ENCODE results near the gene RNF214. TPM values are rescaled to one million over a fixed set of nuclear protein-coding genes. Genes with fewer than 3 reads are reported as not detected.

The RNF214 gene
- total RNA-seq, 2 experiments from 2014 or later, result 18.5 to 20.5 TPM

DNA sequence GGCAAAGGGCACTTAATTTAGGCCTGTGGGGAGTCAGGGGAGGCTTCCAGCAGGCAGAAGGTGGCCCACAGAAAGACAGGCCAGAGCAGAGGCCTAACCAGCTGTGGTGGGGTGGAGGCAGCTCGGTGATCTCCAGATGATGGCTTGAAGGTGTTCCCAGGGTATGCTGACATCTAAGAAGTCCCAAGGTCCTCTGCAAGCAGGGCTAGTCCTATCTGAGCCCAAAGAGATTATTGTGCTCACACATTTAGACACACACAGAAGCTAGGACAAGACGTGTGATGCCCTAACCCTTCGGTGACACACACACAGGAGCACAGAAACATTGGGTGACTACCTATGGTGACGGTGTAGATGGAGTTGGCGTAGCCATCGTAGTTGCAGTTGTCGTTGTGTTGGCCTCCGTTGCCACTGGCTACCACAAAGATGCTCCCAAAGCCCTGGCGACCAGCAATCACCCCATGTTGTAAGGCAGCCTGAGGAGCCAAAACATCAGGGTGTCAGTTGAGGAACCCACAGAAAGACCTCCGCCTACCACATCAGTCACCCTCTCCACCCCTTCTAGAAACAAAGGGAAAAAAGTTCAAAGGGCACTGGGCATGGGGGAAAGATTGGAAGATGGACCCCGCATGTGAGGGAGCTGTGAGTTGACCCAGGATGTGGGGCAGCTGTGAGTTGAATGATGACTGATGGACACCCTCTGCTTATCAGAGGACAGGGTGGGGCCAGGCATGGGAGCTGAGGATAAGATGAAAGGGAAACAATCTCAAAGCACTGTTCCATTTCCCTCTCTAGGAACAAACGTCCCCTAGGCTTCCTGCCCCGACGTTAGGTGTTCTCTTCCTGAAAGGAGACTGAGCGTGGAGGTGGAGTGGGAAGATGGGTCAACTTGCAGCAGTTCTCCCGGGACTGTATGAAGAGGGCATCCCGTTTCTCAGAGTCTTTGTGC lies 8.5 kb upstream of the RNF214 start:
- DNase-seq (no peak), ATAC-seq (no peak)
- H3K36me3 Mint-ChIP-seq, result peaks cover 38% of the 10 kb centered on the region
- no peak overlapping the region for H3K4me3 Mint-ChIP-seq
- no peaks in the 10 kb centered on the region for H3K9me3 Mint-ChIP-seq (ENCODE audit: low read depth)
- H3K4me1 Mint-ChIP-seq, result peaks cover 10% of the 10 kb centered on the region
- CTCF ChIA-PET, result no interaction called here
- H3K27me3 Mint-ChIP-seq, result no peaks in the 10 kb centered on the region
- H3K27ac Mint-ChIP-seq, result no peak overlapping the region

DNA sequence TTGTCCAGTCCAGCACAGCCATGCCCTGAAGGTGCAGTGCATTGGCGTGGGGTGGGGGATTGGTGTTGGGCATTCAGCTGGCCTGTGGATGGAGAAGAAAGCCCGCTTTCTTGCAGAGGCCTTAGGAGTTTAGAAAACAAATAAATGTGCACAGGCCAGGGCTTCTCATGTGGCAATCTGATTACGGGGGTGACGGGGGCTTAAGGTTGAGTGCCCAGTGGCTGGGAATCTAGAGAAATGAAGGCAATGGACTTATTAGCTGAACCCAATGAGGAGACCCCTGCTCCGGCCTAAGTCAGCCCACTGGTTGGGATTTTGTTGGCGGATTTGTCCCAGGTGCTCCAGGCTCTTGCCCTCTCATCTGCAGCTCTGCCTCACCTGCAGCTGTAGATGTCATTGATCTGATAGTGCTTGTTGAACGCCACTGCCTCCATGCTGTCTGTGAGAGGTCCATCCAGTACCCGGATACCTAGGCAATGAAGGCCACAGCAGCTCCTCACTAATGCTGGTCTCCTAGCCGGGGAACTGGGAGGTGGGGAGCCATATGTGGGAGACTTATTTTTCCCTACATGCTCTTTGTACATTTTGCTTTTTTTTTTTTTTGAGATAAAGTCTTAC lies 6.8 kb upstream of the RNF214 start:
- CTCF ChIA-PET, result interaction anchor here (0.6 to 7.6 kb wide), 23 partner anchors 9 to 487 kb away, joined by 3 to 108 read pairs (median 4); partner anchors contain the start of genes APOA5, CEP164, SIDT2 and TAGLN
- ATAC-seq, result no peak

DNA sequence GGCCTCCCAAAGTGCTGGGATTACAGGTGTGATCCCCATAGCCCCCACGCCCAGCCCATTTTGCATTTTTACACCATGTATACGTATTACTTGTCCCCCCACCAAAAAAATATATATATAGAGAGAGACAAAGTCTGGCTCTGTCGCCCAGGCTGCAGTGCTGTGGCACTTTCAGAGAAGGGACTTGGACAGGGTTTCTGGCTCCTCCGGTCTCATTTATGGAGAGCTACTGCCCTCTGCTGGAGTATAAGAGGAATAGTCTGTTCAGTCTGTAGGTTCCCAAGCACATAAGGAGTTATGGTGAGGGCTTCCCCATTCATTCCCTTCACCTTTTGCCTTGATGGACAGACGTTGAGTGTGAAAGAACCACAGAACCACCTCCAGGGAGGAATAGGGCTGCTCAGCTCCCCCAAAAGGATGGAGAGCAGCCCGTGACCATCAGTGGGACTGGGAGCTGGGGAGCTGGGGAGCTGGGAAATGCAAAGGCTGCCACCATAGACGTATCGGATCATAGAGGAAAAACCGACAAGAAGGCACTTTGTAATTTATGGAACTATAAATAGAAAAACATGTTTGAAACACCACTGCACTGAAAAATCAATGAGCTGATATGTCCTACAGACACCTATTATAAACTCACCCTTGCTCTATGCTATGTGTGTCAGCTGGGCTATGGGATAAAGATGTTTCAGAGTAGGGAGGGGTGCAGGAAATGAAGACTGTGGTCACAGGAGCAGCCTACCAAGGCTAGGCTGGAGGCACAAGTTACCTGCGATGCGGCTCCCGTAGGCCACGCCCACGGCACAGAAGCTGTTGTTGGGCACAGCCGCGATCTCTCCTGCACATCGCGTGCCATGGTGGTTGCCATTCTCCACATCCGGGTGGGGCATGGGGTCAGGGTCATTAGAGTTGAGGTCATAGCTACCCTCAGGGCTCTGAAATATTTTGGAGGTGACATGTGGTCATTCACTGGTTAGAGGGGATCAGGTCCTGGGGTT lies 5.8 kb upstream of the RNF214 start:
- peaks cover 31% of the 10 kb centered on the region for H3K4me1 Mint-ChIP-seq
- ATAC-seq (peak; percentile 54), DNase-seq (peak; percentile 56)
- H3K9me3 Mint-ChIP-seq (ENCODE audit: low read depth), result no peaks in the 10 kb centered on the region
- no peaks in the 10 kb centered on the region for H3K27me3 Mint-ChIP-seq
- H3K4me3 Mint-ChIP-seq, result no peak overlapping the region
- CTCF ChIA-PET, result interaction anchor here (0.6 to 7.6 kb wide), 37 partner anchors 8 to 494 kb away, joined by 3 to 108 read pairs (median 3); partner anchors contain the start of genes APOA5, BACE1, CEP164 and SIDT2
- H3K36me3 Mint-ChIP-seq, result peaks cover 39% of the 10 kb centered on the region
- peak overlapping the region; percentile 7 for H3K27ac Mint-ChIP-seq

More for the DNA sequence above, 6.8 kb upstream of the RNF214 start:
- Mint-ChIP-seq H3K9me3 (ENCODE audit: low read depth) (no peaks in the 10 kb centered on the region), H3K4me3 (no peak overlapping the region), H3K36me3 (peaks cover 42% of the 10 kb centered on the region), H3K4me1 (peaks cover 24% of the 10 kb centered on the region), H3K27ac (no peak overlapping the region), H3K27me3 (no peaks in the 10 kb centered on the region)
- DNase-seq, result no peak

DNA sequence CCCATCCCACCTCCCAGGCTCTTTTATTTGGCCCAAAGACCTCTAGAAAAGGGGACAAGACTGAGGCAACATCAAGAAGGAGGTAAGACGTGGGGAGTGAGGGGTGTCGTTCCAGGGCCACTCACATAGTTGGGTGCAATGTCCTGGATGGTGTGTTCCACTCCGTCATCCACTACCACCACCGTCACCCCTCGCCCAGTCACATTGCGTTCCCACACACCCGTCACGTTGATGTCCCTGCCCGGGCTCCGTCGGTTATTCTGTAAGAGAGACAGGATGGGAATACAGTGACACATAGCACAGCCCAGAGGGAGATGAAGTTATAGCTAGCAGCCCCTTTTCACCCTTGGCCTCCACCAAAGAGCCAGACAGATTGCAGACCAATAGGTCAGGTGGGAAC lies 4.4 kb upstream of the RNF214 start:
- H3K9me3 Mint-ChIP-seq (ENCODE audit: low read depth), result no peaks in the 10 kb centered on the region
- CTCF ChIA-PET, result interaction anchor here (1.2 to 7.6 kb wide), 6 partner anchors 12 to 374 kb away, joined by 4 to 108 read pairs (median 6); partner anchors contain the start of genes CEP164 and SIDT2
- ATAC-seq (no peak), DNase-seq (no peak)
- no peaks in the 10 kb centered on the region for H3K27me3 Mint-ChIP-seq
- H3K4me1 Mint-ChIP-seq, result peaks cover 33% of the 10 kb centered on the region
- H3K36me3 Mint-ChIP-seq, result peaks cover 34% of the 10 kb centered on the region
- no peak overlapping the region for H3K4me3 Mint-ChIP-seq
- H3K27ac Mint-ChIP-seq, result no peak overlapping the region

DNA sequence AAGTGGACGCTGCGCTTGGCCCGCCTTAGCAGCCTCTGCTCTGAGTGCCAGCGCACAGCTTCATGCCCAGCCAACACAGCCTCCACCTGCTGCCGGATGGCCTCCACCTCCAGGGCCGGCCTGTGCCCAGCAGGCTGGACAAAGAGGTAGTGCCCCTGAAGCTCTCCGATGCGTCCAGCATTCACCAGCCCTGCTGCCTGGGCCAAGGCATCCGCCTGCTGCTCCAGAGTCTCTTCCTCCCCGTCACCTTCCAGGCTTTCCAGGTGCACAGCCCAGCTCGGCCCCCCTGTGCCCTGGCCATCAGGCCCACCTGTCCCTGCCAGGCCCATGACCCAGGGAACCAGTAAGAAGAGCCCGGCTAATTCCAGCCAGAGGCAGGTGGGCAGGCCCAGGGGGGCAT lies 3.1 kb upstream of the RNF214 start:
- Mint-ChIP-seq H3K27me3 (no peaks in the 10 kb centered on the region), H3K4me1 (peaks cover 46% of the 10 kb centered on the region), H3K27ac (peak overlapping the region; percentile 95), H3K4me3 (no peak overlapping the region), H3K9me3 (ENCODE audit: low read depth) (no peaks in the 10 kb centered on the region), H3K36me3 (peaks cover 28% of the 10 kb centered on the region)
- ATAC-seq, result no peak
- CTCF ChIA-PET, result interaction anchor here (1.0 to 7.6 kb wide), 10 partner anchors 18 to 442 kb away, joined by 3 to 108 read pairs (median 5); partner anchors contain the start of genes PAFAH1B2, SIDT2, SIK3 and ZPR1
- no peak for DNase-seq

DNA sequence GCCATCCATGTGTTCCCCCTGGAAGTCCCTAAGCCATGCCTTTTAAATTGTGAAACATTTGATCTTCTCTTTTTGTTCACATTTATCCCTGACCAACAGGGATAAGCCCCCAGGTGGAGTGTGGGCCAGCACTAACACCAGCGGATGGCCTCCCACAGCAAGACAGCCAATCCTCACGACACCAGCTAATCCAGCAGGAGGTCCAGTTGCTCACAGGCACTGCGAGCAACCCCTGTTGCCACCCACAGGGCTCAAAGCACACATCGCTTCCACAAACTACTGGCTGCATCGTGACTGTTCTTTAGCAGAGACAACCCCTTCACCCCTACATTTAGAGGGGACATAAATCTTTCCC lies 2.6 kb upstream of the RNF214 start:
- no peaks in the 10 kb centered on the region for H3K27me3 Mint-ChIP-seq
- H3K4me3 Mint-ChIP-seq, result peak overlapping the region; percentile 92
- H3K4me1 Mint-ChIP-seq, result peaks cover 46% of the 10 kb centered on the region
- DNase-seq (no peak), ATAC-seq (no peak)
- CTCF ChIA-PET, result interaction anchor here (1.0 to 7.6 kb wide), 14 partner anchors 9 to 443 kb away, joined by 3 to 108 read pairs (median 4); partner anchors contain the start of genes CEP164, PAFAH1B2, SIDT2 and SIK3
- H3K9me3 Mint-ChIP-seq (ENCODE audit: low read depth), result no peaks in the 10 kb centered on the region
- peak overlapping the region; percentile 95 for H3K27ac Mint-ChIP-seq
- peaks cover 28% of the 10 kb centered on the region for H3K36me3 Mint-ChIP-seq

DNA sequence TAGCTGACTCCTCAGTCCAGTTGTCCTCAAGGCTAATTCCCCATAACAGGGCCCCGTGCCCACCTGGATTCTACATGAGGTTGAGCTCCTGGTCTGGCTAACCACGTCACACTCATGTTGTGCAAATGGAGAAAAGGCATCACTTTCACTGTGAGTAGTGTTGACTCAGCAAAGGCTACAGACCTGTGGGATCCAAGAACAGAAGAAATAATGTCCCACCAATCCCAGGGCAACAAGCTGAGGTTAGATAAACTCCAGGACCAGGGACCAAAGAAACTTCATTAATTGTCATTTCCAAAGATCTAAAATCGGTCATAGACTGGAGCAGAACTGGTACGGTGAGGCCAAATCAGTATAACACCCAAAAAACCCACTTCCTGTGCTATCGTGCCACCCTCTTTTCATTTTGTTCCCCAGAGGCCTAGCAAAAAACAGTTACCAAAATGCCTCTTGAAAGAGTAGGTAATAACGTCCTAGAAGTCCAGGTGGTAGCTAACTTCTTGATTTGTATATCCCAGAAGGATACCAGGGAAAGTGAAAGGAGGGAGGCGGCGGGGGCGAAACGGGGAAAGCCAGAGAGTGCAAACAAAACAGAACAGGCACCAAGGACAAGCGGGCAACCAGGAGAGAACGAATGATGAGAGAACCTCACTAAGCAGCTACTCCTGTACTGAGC lies 2.0 kb upstream of the RNF214 start:
- Mint-ChIP-seq H3K9me3 (ENCODE audit: low read depth) (no peaks in the 10 kb centered on the region), H3K4me1 (peaks cover 46% of the 10 kb centered on the region), H3K4me3 (peak overlapping the region; percentile 92), H3K27ac (peak overlapping the region; percentile 95), H3K36me3 (peaks cover 25% of the 10 kb centered on the region), H3K27me3 (no peaks in the 10 kb centered on the region)
- ATAC-seq, result peak; percentile 38
- peak; percentile 81 for DNase-seq
- CTCF ChIA-PET, result interaction anchor here (0.6 to 7.6 kb wide), 18 partner anchors 10 to 443 kb away, joined by 3 to 108 read pairs (median 4); partner anchors contain the start of genes CEP164, PAFAH1B2, SIDT2 and SIK3

DNA sequence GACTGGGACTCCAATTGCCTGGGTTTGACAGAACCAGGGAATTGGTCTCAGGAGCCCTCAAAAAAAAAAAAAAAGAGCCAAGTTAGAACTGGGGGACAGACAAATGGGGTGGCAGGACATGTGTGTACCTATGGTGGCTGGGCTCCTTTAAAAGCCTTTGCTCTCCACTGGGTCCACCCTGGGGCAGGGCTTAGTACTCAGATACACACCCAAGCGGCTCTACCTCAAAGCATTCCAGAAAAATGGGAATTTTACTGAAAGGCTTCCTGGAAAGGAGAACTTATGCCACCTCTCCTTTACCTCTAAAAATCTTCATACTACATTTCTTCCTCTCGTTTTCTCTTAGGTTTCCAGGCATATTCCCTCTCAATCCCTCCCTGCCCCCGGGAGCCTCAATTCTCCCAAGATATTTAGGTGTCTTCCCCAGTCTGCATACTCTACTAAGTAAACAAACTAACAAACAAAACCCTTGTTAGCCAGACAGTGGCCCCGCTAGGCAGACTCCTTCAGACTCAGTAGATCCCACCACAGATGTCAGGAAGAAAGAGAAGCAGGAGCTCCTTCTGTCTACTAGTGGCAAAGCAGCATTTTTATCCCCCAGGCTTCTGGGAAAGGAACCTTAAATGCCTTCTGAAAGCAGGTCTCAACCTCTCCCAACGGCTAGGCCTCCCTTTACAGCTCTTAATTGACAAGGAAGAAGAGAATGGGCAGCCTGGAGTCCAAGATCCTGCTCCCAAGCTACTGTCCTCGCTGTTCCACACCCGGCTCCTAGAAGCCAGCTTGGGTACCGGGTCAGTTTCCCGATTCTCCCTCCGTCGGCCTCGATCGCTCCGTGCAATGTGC lies 1.3 kb upstream of the RNF214 start:
- no peaks in the 10 kb centered on the region for H3K27me3 Mint-ChIP-seq
- peak overlapping the region; percentile 92 for H3K4me3 Mint-ChIP-seq
- ATAC-seq (peak; percentile 3), DNase-seq (no peak)
- H3K4me1 Mint-ChIP-seq, result peaks cover 46% of the 10 kb centered on the region
- H3K27ac Mint-ChIP-seq, result peak overlapping the region; percentile 95
- CTCF ChIA-PET, result interaction anchor here (0.7 to 7.6 kb wide), 21 partner anchors 9 to 586 kb away, joined by 3 to 108 read pairs (median 4); partner anchors contain the start of genes CEP164, PAFAH1B2, SIDT2 and ZPR1
- peaks cover 22% of the 10 kb centered on the region for H3K36me3 Mint-ChIP-seq
- no peaks in the 10 kb centered on the region for H3K9me3 Mint-ChIP-seq (ENCODE audit: low read depth)

DNA sequence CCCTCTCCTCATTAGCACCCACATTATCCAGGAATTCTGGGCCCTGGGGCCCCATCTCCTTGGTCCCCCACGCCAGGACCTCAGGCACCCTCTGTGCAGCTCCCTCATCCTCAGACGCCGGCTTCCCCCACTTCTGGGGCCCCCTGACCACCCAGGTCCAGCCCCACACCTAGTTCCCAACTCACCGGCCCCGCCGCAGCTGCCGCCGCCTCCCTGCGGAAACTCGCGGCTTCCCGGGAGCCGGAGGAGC lies 704 bp upstream of the RNF214 start, which contains the start of gene PCSK7:
Gene PCSK7 (minus strand): TSS at position 232 of the 250 bp plus-strand sequence. CDS start 2,229 bp downstream, outside the sequence.
- Mint-ChIP-seq H3K27ac (peak within 1 kb of the TSS; percentile 99), H3K4me1 (peaks cover 43% of the 10 kb centered on the region), H3K9me3 (ENCODE audit: low read depth) (no peaks in the 10 kb centered on the region), H3K4me3 (peak within 1 kb of the TSS; percentile 92), H3K36me3 (peaks cover 19% of the 10 kb centered on the region), H3K27me3 (no peaks in the 10 kb centered on the region)
- CTCF ChIA-PET, result interaction anchor here (0.7 to 7.6 kb wide), 14 partner anchors 9 to 585 kb away, joined by 3 to 108 read pairs (median 5); partner anchors contain the start of genes CEP164, PAFAH1B2, SIDT2 and ZPR1
- DNase-seq, result peak; percentile 80
- ATAC-seq, result no peak

DNA sequence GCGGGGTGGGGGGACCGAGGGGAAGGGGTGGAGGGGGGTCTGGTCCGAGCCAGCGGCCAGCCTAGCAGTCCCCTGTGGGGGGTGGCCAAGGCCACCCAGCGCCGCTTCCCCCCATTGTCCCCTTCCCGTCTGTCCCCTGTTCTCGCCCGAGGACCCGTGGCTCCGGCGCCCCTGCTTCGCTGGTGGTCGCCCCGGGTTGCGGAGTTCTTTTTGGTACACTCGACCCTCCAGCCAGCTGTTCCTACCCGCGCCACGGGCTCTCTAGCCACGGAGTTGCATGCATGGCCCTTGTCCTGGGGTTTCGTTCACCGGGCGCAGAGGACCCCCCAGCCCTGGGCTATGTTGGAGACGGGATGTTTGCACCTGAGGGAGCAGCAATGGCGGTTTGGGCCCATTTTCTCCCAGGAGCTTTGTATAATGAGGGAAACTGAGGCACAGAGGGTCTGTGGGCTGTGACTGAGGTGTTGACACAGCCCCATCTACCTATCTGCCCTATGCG lies 489 bp downstream of the RNF214 start:
- no peaks in the 10 kb centered on the region for H3K9me3 Mint-ChIP-seq (ENCODE audit: low read depth)
- peaks cover 45% of the 10 kb centered on the region for H3K4me1 Mint-ChIP-seq
- peak overlapping the region; percentile 78 for H3K27ac Mint-ChIP-seq
- H3K4me3 Mint-ChIP-seq, result peak overlapping the region; percentile 77
- CTCF ChIA-PET, result interaction anchor here (1.0 to 3.5 kb wide), 5 partner anchors 12 to 501 kb away, joined by 3 to 15 read pairs (median 4); partner anchors contain the start of genes CEP164 and PAFAH1B2
- no peak for ATAC-seq
- H3K36me3 Mint-ChIP-seq, result peaks cover 16% of the 10 kb centered on the region
- no peaks in the 10 kb centered on the region for H3K27me3 Mint-ChIP-seq
- DNase-seq, result peak; percentile 52

DNA sequence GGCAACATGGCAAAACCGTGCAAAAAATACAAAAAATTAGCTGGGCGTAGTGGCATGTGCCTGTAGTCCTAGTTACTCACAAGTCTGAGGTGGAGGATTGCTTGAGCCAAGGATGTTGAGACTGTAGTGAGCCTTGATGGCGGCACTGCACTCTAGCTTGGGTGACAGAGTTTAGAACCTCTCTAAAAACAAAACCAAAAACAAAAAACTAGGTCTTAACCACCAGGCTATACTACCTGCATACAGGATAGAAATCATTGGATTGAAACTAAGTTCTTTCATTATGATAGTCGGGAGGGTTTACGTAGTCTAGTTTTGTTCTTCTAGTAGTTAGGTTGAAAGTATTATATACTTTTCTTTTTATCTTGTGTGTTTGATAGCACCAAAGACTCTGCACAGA lies 5.8 kb downstream of the RNF214 start:
- ATAC-seq, result no peak
- Mint-ChIP-seq H3K4me1 (peaks cover 13% of the 10 kb centered on the region), H3K27me3 (no peaks in the 10 kb centered on the region), H3K36me3 (peaks cover 5% of the 10 kb centered on the region), H3K27ac (no peak overlapping the region), H3K4me3 (no peak overlapping the region), H3K9me3 (ENCODE audit: low read depth) (no peaks in the 10 kb centered on the region)
- CTCF ChIA-PET, result interaction anchor here (1.7 kb wide), 1 partner anchor 90 kb away, joined by 5 read pairs; the partner anchor contains the start of gene CEP164
- DNase-seq, result no peak

All from activated CD8-positive, alpha-beta memory T cell treated with anti-CD3 and anti-CD28 coated beads, Interleukin-2, amount 10 ng/mL, durations not matched to agents 7 days and 5 days (primary cell).